Common myeloid progenitor, CD34-positive (primary cell): ENCODE results near the gene OR8B4.
"Not testable (repeated sequence)": the region's sequence is repeated elsewhere in the genome, so short reads cannot be mapped to it uniquely, and the experiment has no call there.

Source experiments
- CTCF ChIA-PET: fragments of 350-600 bp; sonication (Branson Sonifier 250); formaldehyde crosslinking; loops from one replicate; lab custom pipeline; 2021; ENCODE audit warnings: antibody characterized with exemption; lab: Charles Lee
- POLR2A ChIA-PET: fragments of 350-600 bp; sonication (Branson Sonifier 250); formaldehyde crosslinking; loops from one replicate; lab custom pipeline; 2021; ENCODE audit warnings: antibody characterized with exemption; lab: Charles Lee
- DNase-seq, 3 donors: peaks; one replicate each; pipeline versions ENCODE4 v3.0.0 to v3.0.0-alpha.2; 2013
- H3K27ac ChIP-seq, 2 experiments: 1 replicate in 1 of 2; 2 replicates in 1 of 2; pipeline ENCODE4 v1.7.0; 2013; ENCODE audit warnings: inconsistent platforms in 2 of 2, low read length in 2 of 2, mild to moderate bottlenecking in 2 of 2, low read depth in 1 of 2, moderate library complexity in 1 of 2; ENCODE audit not compliant: severe bottlenecking in 2 of 2, insufficient read depth in 1 of 2, poor library complexity in 1 of 2
- H3K27me3 ChIP-seq, 5 experiments: replicated peaks in 2 of 5; 1 replicate in 3 of 5; 2 replicates in 2 of 5; pipeline versions ENCODE4 v1.6.1 to v1.7.0; 2013; ENCODE audit warnings: low read length in 4 of 5, mild to moderate bottlenecking in 2 of 5, moderate library complexity in 2 of 5, inconsistent platforms in 1 of 5; ENCODE audit not compliant: insufficient read depth in 5 of 5, control insufficient read depth in 4 of 5
- H3K36me3 ChIP-seq, 4 experiments: 1 replicate in 2 of 4; 2 replicates in 2 of 4; pipeline versions ENCODE4 v1.6.1 to v1.7.0; 2013; ENCODE audit warnings: low read length in 3 of 4, control low read depth in 1 of 4, mild to moderate bottlenecking in 1 of 4; ENCODE audit not compliant: control insufficient read depth in 4 of 4, insufficient read depth in 4 of 4
- H3K4me1 ChIP-seq, 4 experiments: 1 replicate in 3 of 4; 2 replicates in 1 of 4; pipeline versions ENCODE4 v1.6.1 to v1.7.1; 2013; ENCODE audit warnings: low read length in 3 of 4, mild to moderate bottlenecking in 3 of 4, control low read depth in 1 of 4, inconsistent platforms in 1 of 4, moderate library complexity in 1 of 4; ENCODE audit not compliant: control insufficient read depth in 4 of 4, insufficient read depth in 4 of 4; ENCODE audit errors: control extremely low read depth in 1 of 4
- H3K4me3 ChIP-seq, 7 experiments: 1 replicate in 4 of 7; 2 replicates in 3 of 7; pipeline versions ENCODE4 v1.5.1 to v1.7.0; 2013; ENCODE audit warnings: mild to moderate bottlenecking in 7 of 7, low read length in 6 of 7, moderate library complexity in 6 of 7, inconsistent platforms in 2 of 7, low read depth in 2 of 7, control low read depth in 1 of 7; ENCODE audit not compliant: insufficient read depth in 4 of 7, control insufficient read depth in 1 of 7; ENCODE audit errors: extremely low read depth in 1 of 7
- H3K9me3 ChIP-seq, 5 experiments: 1 replicate in 4 of 5; 2 replicates in 1 of 5; pipeline versions ENCODE4 v1.6.1 to v1.7.1; 2013; ENCODE audit warnings: low read length in 4 of 5, mild to moderate bottlenecking in 2 of 5, inconsistent platforms in 1 of 5, low read depth in 1 of 5, moderate library complexity in 1 of 5; ENCODE audit not compliant: control insufficient read depth in 4 of 5, insufficient read depth in 2 of 5; ENCODE audit errors: control extremely low read depth in 1 of 5
- WGBS: methylation state at CpG from one replicate; pipeline ENCODE4 v1.1.5; 2013; ENCODE audit not compliant: insufficient coverage; 5-methylcytosine and 5-hydroxymethylcytosine counted together

OR8B4 gene

DNA sequence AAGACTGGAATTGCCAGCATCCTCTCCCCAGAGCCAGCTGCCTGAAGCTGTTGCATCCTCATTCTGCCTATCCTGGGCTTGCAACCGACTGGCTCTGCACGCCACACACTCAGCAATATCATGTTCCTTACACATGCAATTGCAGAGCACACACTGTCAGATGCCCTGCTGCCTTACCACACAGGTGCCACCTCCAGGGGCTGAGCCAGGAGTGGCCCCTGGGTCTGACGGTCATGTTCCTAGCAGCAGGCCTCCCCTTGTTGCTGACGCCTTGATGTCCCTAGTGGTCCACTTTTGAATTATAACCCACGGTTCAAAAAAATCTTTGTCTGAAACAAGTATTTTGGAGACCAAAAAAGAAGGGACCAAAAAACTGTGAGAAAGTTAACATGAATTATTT is 39.3 kb upstream of the OR8B4 start:
- Histone ChIP-seq H3K9me3 (peaks cover 0 to 1% (median 0%) of the 10 kb centered on the region in 5 experiments), H3K4me3 (no peak overlapping the region), H3K4me1 (peaks cover 0 to 5% (median 1%) of the 10 kb centered on the region in 4 experiments), H3K27ac (no peak overlapping the region), H3K36me3 (no peaks in the 10 kb centered on the region), H3K27me3 (peaks cover 0 to 10% (median 6%) of the 10 kb centered on the region in 5 experiments)
- DNase-seq, result no peak
- ChIA-PET CTCF (no interaction called here), POLR2A (no interaction called here)
- 97% methylated on average over 5 of the region's 5 CpGs for WGBS

GRCh38 chr11:124463324-124463723 is 38.7 kb upstream of the OR8B4 start:
- H3K9me3 ChIP-seq, result peaks cover 0 to 2% (median 0%) of the 10 kb centered on the region in 5 experiments
- WGBS, result 79% methylated on average over 3 of the region's 3 CpGs
- no peaks in the 10 kb centered on the region for H3K36me3 ChIP-seq
- no peak for DNase-seq
- no peak overlapping the region for H3K4me3 ChIP-seq
- H3K27me3 ChIP-seq, result peaks cover 0 to 9% (median 6%) of the 10 kb centered on the region in 5 experiments
- no peak overlapping the region for H3K27ac ChIP-seq
- POLR2A ChIA-PET, result no interaction called here
- CTCF ChIA-PET, result no interaction called here
- peaks cover 0 to 5% (median 1%) of the 10 kb centered on the region in 4 experiments for H3K4me1 ChIP-seq

GRCh38 chr11:124460459-124460858 is 35.8 kb upstream of the OR8B4 start:
- H3K27me3 ChIP-seq, result no peaks in the 10 kb centered on the region
- H3K4me3 ChIP-seq, result no peak overlapping the region
- CTCF ChIA-PET, result no interaction called here
- WGBS, result 100% methylated on average over 1 of the region's 1 CpG
- peak in 1 of 3 donors; percentile 10 for DNase-seq
- POLR2A ChIA-PET, result no interaction called here
- no peaks in the 10 kb centered on the region for H3K36me3 ChIP-seq
- H3K9me3 ChIP-seq, result peaks cover 0 to 2% (median 0%) of the 10 kb centered on the region in 5 experiments
- peaks cover 0 to 5% (median 1%) of the 10 kb centered on the region in 4 experiments for H3K4me1 ChIP-seq
- no peak overlapping the region for H3K27ac ChIP-seq

- peaks cover 0 to 15% (median 9%) of the 10 kb centered on the region in 4 experiments for H3K4me1 ChIP-seq
- 98% methylated on average over 7 of the region's 7 CpGs for WGBS
- H3K27ac ChIP-seq, POLR2A ChIA-PET, DNase-seq, H3K4me3 ChIP-seq, H3K36me3 ChIP-seq, CTCF ChIA-PET, H3K27me3 ChIP-seq, H3K9me3 ChIP-seq: not testable (repeated sequence)
Measured at GRCh38 chr11:124459379-124459778, 34.7 kb upstream of the OR8B4 start.

GRCh38 chr11:124454552-124454951 is 29.9 kb upstream of the OR8B4 start:
- no peak overlapping the region for H3K4me3 ChIP-seq
- H3K27me3 ChIP-seq, result no peaks in the 10 kb centered on the region
- no peaks in the 10 kb centered on the region for H3K36me3 ChIP-seq
- ChIA-PET CTCF (no interaction called here), POLR2A (no interaction called here)
- DNase-seq, result peak; percentile 35 to 45 (median 35)
- H3K9me3 ChIP-seq, result peaks cover 0 to 3% (median 2%) of the 10 kb centered on the region in 5 experiments
- no CpG with 5 or more reads among the region's 2 CpGs for WGBS
- peaks cover 0 to 15% (median 10%) of the 10 kb centered on the region in 4 experiments for H3K4me1 ChIP-seq
- no peak overlapping the region for H3K27ac ChIP-seq

DNA sequence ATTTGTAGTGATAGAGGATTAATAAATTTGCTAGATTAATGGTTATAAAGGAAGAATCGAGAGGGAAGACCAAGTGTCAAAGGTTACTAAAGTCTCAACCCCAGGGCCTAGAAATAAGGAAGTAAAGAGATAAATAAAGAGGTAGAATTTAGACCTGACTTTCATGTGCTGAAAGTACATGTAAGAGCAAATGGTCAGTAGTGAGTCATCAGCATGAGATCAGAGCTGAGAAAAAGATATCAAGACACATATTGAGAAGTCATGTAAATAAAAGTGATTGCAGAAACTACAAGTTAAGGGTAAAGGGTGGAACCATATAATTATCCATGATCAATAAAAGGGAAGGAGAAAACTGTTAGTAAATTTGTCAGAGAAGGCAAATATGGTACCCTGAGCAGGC is 22.2 kb upstream of the OR8B4 start:
- Histone ChIP-seq H3K27me3 (no peaks in the 10 kb centered on the region), H3K4me1 (no peaks in the 10 kb centered on the region), H3K27ac (no peak overlapping the region), H3K36me3 (no peaks in the 10 kb centered on the region), H3K9me3 (peaks cover 0 to 6% (median 2%) of the 10 kb centered on the region in 5 experiments), H3K4me3 (no peak overlapping the region)
- no peak for DNase-seq
- CTCF ChIA-PET, result interaction anchor here (1.0 to 1.9 kb wide), 2 partner anchors 15 to 30 kb away, joined by 3 to 5 read pairs; no protein-coding TSS in a partner anchor
- POLR2A ChIA-PET, result no interaction called here
- WGBS, result 100% methylated on average over 1 of the region's 1 CpG

- no peaks in the 10 kb centered on the region for H3K27me3 ChIP-seq
- H3K4me1 ChIP-seq, result peaks cover 0 to 4% (median 0%) of the 10 kb centered on the region in 4 experiments
- ChIA-PET POLR2A (no interaction called here), CTCF (interaction anchor here (1.4 kb wide), 1 partner anchor 61 kb away, joined by 6 read pairs; no protein-coding TSS in a partner anchor)
- no peaks in the 10 kb centered on the region for H3K36me3 ChIP-seq
- peaks cover 0 to 4% (median 0%) of the 10 kb centered on the region in 5 experiments for H3K9me3 ChIP-seq
- no peak within 1 kb of the TSS for H3K27ac ChIP-seq
- no peak within 1 kb of the TSS for H3K4me3 ChIP-seq
- DNase-seq, result no peak
- WGBS, result 100% methylated on average over 1 of the region's 1 CpG
Measured at GRCh38 chr11:124445646-124446150, 21.0 kb upstream of the OR8B4 start, which contains the start of gene OR8B8. Gene OR8B8, minus strand, starts transcription at chr11:124445696. Its CDS starts 4,611 bp downstream, at chr11:124441085.
